K562 (cell line): ENCODE data around the gene TMEM53. TPM values are rescaled to one million over a fixed set of nuclear protein-coding genes. Genes with fewer than 3 reads are reported as not detected.

Experiments used
- EP300 ChIP-seq: IDR thresholded peaks from 2 replicates; pipeline ENCODE4 v1.6.1; 2012; ENCODE audit warnings: low read length, improper control_type of control experiment
- GTF2F1 ChIP-seq: IDR thresholded peaks from 2 replicates; pipeline ENCODE4 v1.6.1; 2011; ENCODE audit warnings: low read depth, low read length, improper control_type of control experiment
- KLF1 ChIP-seq: fragments of 450-650 bp; IDR thresholded peaks from 2 replicates; pipeline ENCODE4 v1.6.1; 2016; ENCODE audit warnings: missing genetic modification characterization, missing compliant biosample characterization
- NFIC ChIP-seq: fragments of 450-650 bp; IDR thresholded peaks from 2 replicates; pipeline ENCODE4 v1.6.1; 2017; ENCODE audit warnings: mild to moderate bottlenecking, inconsistent platforms
- RAD21 ChIP-seq, 2 experiments: fragments of 250-450 bp in 1 of 2; fragments of 450-650 bp in 1 of 2; sonication (Bioruptor Pico) in 1 of 2; formaldehyde crosslinking in 1 of 2; IDR thresholded peaks in 1 of 2; conservative IDR thresholded peaks in 1 of 2; 2 replicates each; pipeline versions ENCODE4 v1.4.0 to v1.8.0; 2020 to 2022; ENCODE audit warnings: mild to moderate bottlenecking in 2 of 2, moderate library complexity in 1 of 2
- TSHZ1 ChIP-seq: fragments of 250-450 bp; sonication (Bioruptor Pico); IDR thresholded peaks from 2 replicates; pipeline ENCODE4 v1.4.0; 2020; ENCODE audit warnings: mild to moderate bottlenecking, moderate library complexity
- XRCC4 ChIP-seq: IDR thresholded peaks from one replicate; pipeline ENCODE4 v1.6.1; 2011; ENCODE audit not compliant: insufficient read depth, insufficient read length; ENCODE audit errors: extremely low read depth
- ZC3H4 ChIP-seq: sonication (generic); formaldehyde crosslinking; IDR thresholded peaks from 2 replicates; pipeline ENCODE4 v1.9.0; 2021; ENCODE audit warnings: missing genetic modification reagents, borderline replicate concordance
- ZNF41 ChIP-seq: fragments of 250-450 bp; sonication (Bioruptor Pico); conservative IDR thresholded peaks from 2 replicates; pipeline ENCODE4 v1.4.0; 2020; ENCODE audit warnings: mild to moderate bottlenecking
- polyA plus RNA-seq, 8 experiments: library from polyadenylated mRNA; depleted of rRNA in 4 of 8; stranded (reverse) in 5 of 8; unstranded in 3 of 8; fragments of >200 nt; fragmentation: Nextera tagmentation in 2 of 8; fragmentation: Illumina TruSeq in 1 of 8; extraction: Ambion mirVana in 2 of 8; extraction: Trizol in 1 of 8; gene quantifications; 2 replicates each; pipeline versions ENCODE4 v1.2.1 to v1.2.3, GENCODE V29; 2011 to 2014; ENCODE audit warnings: inconsistent platforms in 1 of 8, missing spikeins in 1 of 8
- total RNA-seq, 7 experiments: library from RNA; depleted of rRNA in 6 of 7; stranded (reverse); fragments of >200 nt in 6 of 7; fragmentation: Illumina TruSeq in 2 of 7; extraction: Trizol in 2 of 7; gene quantifications; 2 replicates each; pipeline versions ENCODE4 v1.2.1 to v1.2.3, GENCODE V29; 2011 to 2021; ENCODE audit warnings: low replicate concordance in 1 of 7

Gene TMEM53
- total and polyA plus RNA-seq, 9 of the 15 experiments (the other 6 are each of a cell fraction or from before 2014, with no cell fraction given) = 0.23 to 3.7 (median 2.0) TPM

- no peak for TF ChIP-seq TSHZ1
- no peak for TF ChIP-seq ZNF41 (CRISPR knock-in tag)
- TF ChIP-seq NFIC = peak; percentile 90
- no peak for TF ChIP-seq RAD21 (CRISPR knock-in tag; conservative IDR thresholded peaks at IDR 0.05 in 1 of 2, IDR thresholded peaks at IDR 0.05 in 1 of 2)
- no peak for TF ChIP-seq KLF1 (tag)
- no peak for TF ChIP-seq XRCC4
- no peak for TF ChIP-seq GTF2F1
- no peak for TF ChIP-seq EP300
- TF ChIP-seq ZC3H4 (CRISPR knock-in tag) = no peak
Measured at GRCh38 chr1:44705470-44705869, 31.2 kb upstream of the TMEM53 start (continued).
